Skeletal muscle cell (primary cell): Measurements from ENCODE around the gene TTBK2.
A peak's percentile ranks its signal among the peaks of the same experiment; 100 is the strongest.
"Not testable (repeated sequence)": the region's sequence is repeated elsewhere in the genome, so short reads cannot be mapped to it uniquely, and the experiment has no call there.

ENCODE experiments used
- DNase-seq: peaks from one replicate; pipeline ENCODE4 v3.0.0-alpha.2; 2010; ENCODE audit warnings: low read depth
- H3K4me3 ChIP-seq: 2 replicates; pipeline ENCODE4 v1.5.1; 2011; ENCODE audit warnings: low read depth, mild to moderate bottlenecking, control low read depth, low read length, moderate library complexity

Gene TTBK2

GRCh38 chr15:42920519-42921341, at the start of gene TTBK2:
TTBK2 (minus strand) TSS chr15:42920778; CDS start chr15:42878617, 42,161 bp downstream.
- DNase-seq, result peak; percentile 94
- H3K4me3 ChIP-seq, result peak within 1 kb of the TSS; percentile 79

GRCh38 chr15:42964476-42964875, 43.9 kb upstream of the TTBK2 start:
- no peak overlapping the region for H3K4me3 ChIP-seq
- DNase-seq, result no peak

- DNase-seq, result peak; percentile 19
- no peak overlapping the region for H3K4me3 ChIP-seq
These were observed 34.9 kb upstream of the TTBK2 start for GRCh38 chr15:42955518-42955917.

- no peak for DNase-seq
- no peak overlapping the region for H3K4me3 ChIP-seq
These were observed 33.7 kb upstream of the TTBK2 start for GRCh38 chr15:42954291-42954690.

GRCh38 chr15:42948898-42949297, 28.3 kb upstream of the TTBK2 start:
- H3K4me3 ChIP-seq, DNase-seq: not testable (repeated sequence)

GRCh38 chr15:42940527-42940926, 19.9 kb upstream of the TTBK2 start:
- DNase-seq, result no peak
- no peak overlapping the region for H3K4me3 ChIP-seq

GRCh38 chr15:42939841-42940240, 19.3 kb upstream of the TTBK2 start:
- H3K4me3 ChIP-seq, result no peak overlapping the region

GRCh38 chr15:42937143-42937542, 16.6 kb upstream of the TTBK2 start:
- no peak overlapping the region for H3K4me3 ChIP-seq
- DNase-seq, result no peak

More at GRCh38 chr15:42939841-42940240, 19.3 kb upstream of the TTBK2 start:
- no peak for DNase-seq

- no peak overlapping the region for H3K4me3 ChIP-seq
- DNase-seq, result no peak
These were observed 13.5 kb upstream of the TTBK2 start for GRCh38 chr15:42933886-42934667.

- H3K4me3 ChIP-seq, result no peak overlapping the region
- no peak for DNase-seq
These were observed 12.4 kb upstream of the TTBK2 start for GRCh38 chr15:42932833-42933515.

GRCh38 chr15:42931702-42932486, 11.3 kb upstream of the TTBK2 start:
- no peak overlapping the region for H3K4me3 ChIP-seq
- DNase-seq, result no peak

- H3K4me3 ChIP-seq, result no peak overlapping the region
- no peak for DNase-seq
These were observed 8.8 kb upstream of the TTBK2 start for GRCh38 chr15:42929306-42929848.

- DNase-seq, result no peak
- peak overlapping the region; percentile 79 for H3K4me3 ChIP-seq
These were observed 759 bp upstream of the TTBK2 start for GRCh38 chr15:42921342-42921731.

GRCh38 chr15:42919799-42920518, 619 bp downstream of the TTBK2 start:
- DNase-seq, result no peak
- peak overlapping the region; percentile 79 for H3K4me3 ChIP-seq

GRCh38 chr15:42919308-42919707, 1.3 kb downstream of the TTBK2 start:
- H3K4me3 ChIP-seq, result peak overlapping the region; percentile 79
- no peak for DNase-seq

GRCh38 chr15:42918047-42918446, 2.5 kb downstream of the TTBK2 start:
- DNase-seq, result no peak

GRCh38 chr15:42915654-42916315, 4.8 kb downstream of the TTBK2 start:
- DNase-seq, result no peak
- no peak overlapping the region for H3K4me3 ChIP-seq

More at GRCh38 chr15:42918047-42918446, 2.5 kb downstream of the TTBK2 start:
- H3K4me3 ChIP-seq, result no peak overlapping the region
